ENCODE measurements around the gene CYB561D2.

DNA sequence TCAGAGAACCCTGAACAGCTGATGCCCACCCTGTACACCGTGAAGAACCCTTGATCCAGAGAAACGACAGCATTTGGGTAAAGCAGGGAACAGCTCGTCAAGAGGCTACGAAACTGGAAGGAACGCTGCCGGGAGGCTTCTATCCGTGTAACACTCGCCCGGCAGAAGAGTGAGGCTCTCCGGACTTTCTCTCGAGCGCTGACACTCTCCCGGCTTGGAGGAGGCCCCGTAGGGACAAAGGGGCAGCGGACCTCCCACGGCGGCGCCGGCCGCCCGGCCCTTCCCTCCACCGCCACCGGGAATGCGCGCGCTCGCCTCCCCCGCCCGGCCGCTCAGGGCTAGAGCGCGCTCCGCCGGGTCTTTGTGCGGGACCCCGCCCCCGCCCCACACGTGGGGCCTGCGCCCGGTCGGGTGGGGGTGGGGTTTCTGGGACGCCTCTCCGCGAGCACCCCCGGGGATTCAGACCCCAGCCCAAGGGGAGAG, 29.8 kb upstream of the CYB561D2 start:
- TF ChIP-seq, protein P1, sequence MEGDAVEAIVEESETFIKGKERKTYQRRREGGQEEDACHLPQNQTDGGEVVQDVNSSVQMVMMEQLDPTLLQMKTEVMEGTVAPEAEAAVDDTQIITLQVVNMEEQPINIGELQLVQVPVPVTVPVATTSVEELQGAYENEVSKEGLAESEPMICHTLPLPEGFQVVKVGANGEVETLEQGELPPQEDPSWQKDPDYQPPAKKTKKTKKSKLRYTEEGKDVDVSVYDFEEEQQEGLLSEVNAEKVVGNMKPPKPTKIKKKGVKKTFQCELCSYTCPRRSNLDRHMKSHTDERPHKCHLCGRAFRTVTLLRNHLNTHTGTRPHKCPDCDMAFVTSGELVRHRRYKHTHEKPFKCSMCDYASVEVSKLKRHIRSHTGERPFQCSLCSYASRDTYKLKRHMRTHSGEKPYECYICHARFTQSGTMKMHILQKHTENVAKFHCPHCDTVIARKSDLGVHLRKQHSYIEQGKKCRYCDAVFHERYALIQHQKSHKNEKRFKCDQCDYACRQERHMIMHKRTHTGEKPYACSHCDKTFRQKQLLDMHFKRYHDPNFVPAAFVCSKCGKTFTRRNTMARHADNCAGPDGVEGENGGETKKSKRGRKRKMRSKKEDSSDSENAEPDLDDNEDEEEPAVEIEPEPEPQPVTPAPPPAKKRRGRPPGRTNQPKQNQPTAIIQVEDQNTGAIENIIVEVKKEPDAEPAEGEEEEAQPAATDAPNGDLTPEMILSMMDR (IDR thresholded peaks at IDR 0.05; ENCODE audit: low read length), result no peak
- no peak for TF ChIP-seq EZH2 (IDR thresholded peaks at IDR 0.05; ENCODE audit: borderline replicate concordance, low read length)
